ENCODE data around the gene TBX4. TPM values are rescaled to one million over a fixed set of nuclear protein-coding genes. Genes with fewer than 3 reads are reported as not detected.
"Not testable (repeated sequence)": the region's sequence is repeated elsewhere in the genome, so short reads cannot be mapped to it uniquely, and the experiment has no call there.

Gene TBX4
- total RNA-seq, 4 donors from 2014 or later = not detected

DNA sequence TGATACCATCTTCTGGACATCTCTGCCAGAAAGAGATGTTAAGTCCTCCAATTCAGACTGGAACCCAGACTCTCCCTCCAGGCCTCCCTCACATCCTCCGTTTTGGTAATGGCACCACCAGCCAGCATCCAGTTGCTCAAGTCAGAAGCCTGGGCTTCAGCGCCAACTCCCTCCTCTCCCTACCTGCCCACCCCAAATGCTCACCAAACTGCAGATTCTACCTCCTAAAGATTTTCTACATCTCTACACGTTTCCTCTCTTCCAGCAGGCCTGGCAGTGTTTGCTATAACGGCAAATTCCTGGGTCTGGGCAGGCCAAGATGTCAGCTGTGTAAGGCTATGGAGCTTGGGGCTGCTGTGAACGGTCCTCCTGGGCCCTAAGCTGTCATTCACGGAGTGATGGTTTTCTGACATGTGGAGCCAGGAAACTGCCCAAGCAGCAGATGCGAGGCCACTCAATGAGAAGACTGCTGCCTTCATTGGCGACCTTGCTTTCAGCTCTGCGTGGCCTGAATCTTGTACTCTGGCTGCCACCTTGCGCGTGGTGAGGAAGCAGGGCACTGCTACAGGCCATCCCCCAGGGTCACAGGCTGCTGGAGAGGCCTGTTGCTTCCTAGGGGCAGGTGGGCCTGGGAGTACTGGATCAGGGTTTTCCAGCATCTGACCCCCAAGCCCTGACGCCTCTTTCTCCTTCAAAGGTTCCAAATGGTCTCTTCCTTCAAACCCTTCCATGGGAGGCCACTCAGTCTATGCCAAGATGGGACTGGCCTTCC is 37.7 kb downstream of the TBX4 start:
- in situ Hi-C loops (cut with MboI; ENCODE audit: low sequenced_read_pairs in 4 of 4) (no loop called here), intact Hi-C loops (cut with DNase I; ENCODE audit: low total_unique reads) (no loop called here)
- no peak overlapping the region for H3K4me3 ChIP-seq
- no peak overlapping the region for H3K27ac ChIP-seq
- no peaks in the 10 kb centered on the region for H3K4me1 ChIP-seq
- H3K9me3 ChIP-seq = no peaks in the 10 kb centered on the region
- DNase-seq (no peak), ATAC-seq (no peak)
- H3K27me3 ChIP-seq = no peaks in the 10 kb centered on the region
- TF ChIP-seq, protein P1, sequence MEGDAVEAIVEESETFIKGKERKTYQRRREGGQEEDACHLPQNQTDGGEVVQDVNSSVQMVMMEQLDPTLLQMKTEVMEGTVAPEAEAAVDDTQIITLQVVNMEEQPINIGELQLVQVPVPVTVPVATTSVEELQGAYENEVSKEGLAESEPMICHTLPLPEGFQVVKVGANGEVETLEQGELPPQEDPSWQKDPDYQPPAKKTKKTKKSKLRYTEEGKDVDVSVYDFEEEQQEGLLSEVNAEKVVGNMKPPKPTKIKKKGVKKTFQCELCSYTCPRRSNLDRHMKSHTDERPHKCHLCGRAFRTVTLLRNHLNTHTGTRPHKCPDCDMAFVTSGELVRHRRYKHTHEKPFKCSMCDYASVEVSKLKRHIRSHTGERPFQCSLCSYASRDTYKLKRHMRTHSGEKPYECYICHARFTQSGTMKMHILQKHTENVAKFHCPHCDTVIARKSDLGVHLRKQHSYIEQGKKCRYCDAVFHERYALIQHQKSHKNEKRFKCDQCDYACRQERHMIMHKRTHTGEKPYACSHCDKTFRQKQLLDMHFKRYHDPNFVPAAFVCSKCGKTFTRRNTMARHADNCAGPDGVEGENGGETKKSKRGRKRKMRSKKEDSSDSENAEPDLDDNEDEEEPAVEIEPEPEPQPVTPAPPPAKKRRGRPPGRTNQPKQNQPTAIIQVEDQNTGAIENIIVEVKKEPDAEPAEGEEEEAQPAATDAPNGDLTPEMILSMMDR (IDR thresholded peaks at IDR 0.05 in 4 of 5, conservative IDR thresholded peaks at IDR 0.05 in 1 of 5) = no peak
- no peak for TF ChIP-seq POLR2A (IDR thresholded peaks at IDR 0.05)
- no peaks in the 10 kb centered on the region for H3K36me3 ChIP-seq

DNA sequence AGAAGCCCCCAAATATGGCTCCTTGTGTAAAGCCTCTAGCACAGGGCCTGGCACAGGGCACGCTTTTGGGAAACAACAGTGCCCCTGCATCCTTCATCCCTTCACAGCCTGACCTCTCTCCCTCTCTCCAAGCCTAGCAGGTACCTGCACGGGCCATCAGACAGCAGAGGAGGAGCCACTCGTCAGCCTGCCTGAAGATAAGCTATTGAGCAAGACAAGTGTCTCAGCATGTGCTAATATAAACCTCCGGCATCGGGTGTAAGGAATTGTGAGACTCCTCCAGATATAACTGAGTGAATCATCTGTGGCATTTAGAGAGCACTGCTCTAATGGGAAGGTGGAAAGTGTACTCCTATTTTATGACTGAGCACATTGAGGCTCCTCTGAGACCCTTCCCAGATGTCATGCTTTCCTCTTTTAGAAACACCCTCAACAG is 38.3 kb downstream of the TBX4 start:
- in situ Hi-C loops (cut with MboI; ENCODE audit: low sequenced_read_pairs in 4 of 4) (no loop called here), intact Hi-C loops (cut with DNase I; ENCODE audit: low total_unique reads) (no loop called here)
- no peaks in the 10 kb centered on the region for H3K27me3 ChIP-seq
- no peak overlapping the region for H3K4me3 ChIP-seq
- H3K4me1 ChIP-seq = no peaks in the 10 kb centered on the region
- no peaks in the 10 kb centered on the region for H3K9me3 ChIP-seq
- no peak overlapping the region for H3K27ac ChIP-seq
- ATAC-seq = peak in 1 of 2 donors; percentile 88
- TF ChIP-seq, protein P1 (IDR thresholded peaks at IDR 0.05 in 4 of 5, conservative IDR thresholded peaks at IDR 0.05 in 1 of 5) = no peak
- no peak for TF ChIP-seq POLR2A (IDR thresholded peaks at IDR 0.05)
- no peaks in the 10 kb centered on the region for H3K36me3 ChIP-seq
- no peak for DNase-seq

DNA sequence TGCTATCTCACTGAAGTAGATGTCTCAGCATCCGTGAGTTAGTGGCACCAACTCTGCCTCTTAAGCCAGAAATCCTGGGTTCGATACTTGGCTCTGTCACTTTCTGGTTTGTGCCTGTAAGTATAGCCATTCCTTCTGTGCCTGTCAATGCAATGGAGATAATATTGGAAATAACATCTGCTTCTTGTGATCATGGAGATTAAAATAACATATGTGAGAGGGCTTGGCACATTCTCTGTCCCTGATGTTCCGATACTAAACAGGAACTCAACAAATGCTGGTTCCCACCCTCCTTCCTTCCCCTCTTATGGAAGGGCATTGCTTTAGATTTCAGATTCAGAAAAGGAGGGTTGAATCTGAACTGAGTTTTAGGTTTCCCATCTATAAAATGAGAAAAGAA is 39.8 kb downstream of the TBX4 start:
- intact Hi-C loops (cut with DNase I; ENCODE audit: low total_unique reads) (no loop called here), in situ Hi-C loops (cut with MboI; ENCODE audit: low sequenced_read_pairs in 4 of 4) (no loop called here)
- ATAC-seq (no peak), DNase-seq (no peak)
- H3K4me3 ChIP-seq = no peak overlapping the region
- H3K4me1 ChIP-seq = no peaks in the 10 kb centered on the region
- H3K27ac ChIP-seq = no peak overlapping the region
- no peaks in the 10 kb centered on the region for H3K36me3 ChIP-seq
- H3K9me3 ChIP-seq = no peaks in the 10 kb centered on the region
- no peaks in the 10 kb centered on the region for H3K27me3 ChIP-seq
- TF ChIP-seq, protein P1 (IDR thresholded peaks at IDR 0.05 in 4 of 5, conservative IDR thresholded peaks at IDR 0.05 in 1 of 5) = no peak
- no peak for TF ChIP-seq POLR2A (IDR thresholded peaks at IDR 0.05)

DNA sequence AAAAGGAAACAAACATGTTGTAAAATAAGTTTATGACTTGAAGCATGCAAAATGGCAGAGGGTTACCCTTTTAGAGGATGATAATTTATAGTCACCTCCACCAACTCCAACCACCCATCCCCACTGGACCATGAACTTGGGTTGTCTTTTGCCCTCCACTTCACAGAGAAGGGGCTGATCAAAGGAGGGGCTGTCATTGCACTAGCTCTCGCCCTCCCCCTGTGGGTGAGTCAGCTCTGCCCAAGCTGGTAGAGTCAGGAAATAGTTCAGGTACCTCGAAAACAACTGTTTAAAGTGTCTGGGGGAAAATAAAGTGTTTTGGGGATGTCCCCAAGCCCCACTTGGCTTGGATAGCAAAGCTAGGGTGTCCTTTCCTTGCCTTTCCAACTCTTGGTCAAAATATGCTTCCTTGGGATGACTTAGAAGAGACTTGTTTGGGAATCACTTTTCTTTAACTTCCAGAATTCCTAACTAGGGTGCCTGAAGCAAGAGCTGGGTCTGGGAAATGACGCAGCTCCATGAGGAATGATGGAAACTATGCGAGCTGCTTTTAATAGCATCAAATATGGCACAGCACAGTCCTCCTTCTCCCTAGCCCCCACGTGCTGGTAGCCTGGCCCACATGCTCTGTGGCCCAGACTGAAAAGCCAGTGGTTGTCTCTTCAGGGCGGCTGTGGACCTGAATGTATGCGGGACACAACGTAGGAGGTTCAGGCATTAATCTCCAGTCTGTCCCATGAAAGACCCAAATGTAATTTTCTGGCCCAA is 40.7 kb downstream of the TBX4 start:
- Histone ChIP-seq H3K36me3 (no peaks in the 10 kb centered on the region), H3K27me3 (no peaks in the 10 kb centered on the region), H3K27ac (no peak overlapping the region), H3K4me3 (no peak overlapping the region), H3K9me3 (no peaks in the 10 kb centered on the region), H3K4me1 (no peaks in the 10 kb centered on the region)
- in situ Hi-C loops (cut with MboI; ENCODE audit: low sequenced_read_pairs in 4 of 4) = no loop called here
- ATAC-seq (no peak), DNase-seq (no peak)
- intact Hi-C loops (cut with DNase I; ENCODE audit: low total_unique reads) = no loop called here
- no peak for TF ChIP-seq POLR2A (IDR thresholded peaks at IDR 0.05)
- TF ChIP-seq, protein P1 (IDR thresholded peaks at IDR 0.05 in 4 of 5, conservative IDR thresholded peaks at IDR 0.05 in 1 of 5) = no peak

- H3K27ac ChIP-seq, DNase-seq, H3K27me3 ChIP-seq: not testable (repeated sequence)
Measured at GRCh38 chr17:61493830-61494324, 41.7 kb downstream of the TBX4 start.

More at GRCh38 chr17:61493830-61494324, 41.7 kb downstream of the TBX4 start:
- intact Hi-C loops (cut with DNase I; ENCODE audit: low total_unique reads); H3K36me3 ChIP-seq; H3K9me3 ChIP-seq; ATAC-seq; H3K4me1 ChIP-seq; in situ Hi-C loops (cut with MboI; ENCODE audit: low sequenced_read_pairs in 4 of 4); H3K4me3 ChIP-seq: not testable (repeated sequence)

All from gastrocnemius medialis (tissue), 4 donors.